Loucy (cell line): ENCODE results near the gene RELT.

ENCODE experiments used
- H2AFZ ChIP-seq: fragments of 200-600 bp; sonication (generic); 2 replicates; pipeline ENCODE4 v1.6.0; 2016; ENCODE audit warnings: antibody characterized with exemption, mild to moderate bottlenecking, low read length, moderate library complexity
- H3F3A ChIP-seq: fragments of 200-600 bp; 2 replicates; pipeline ENCODE4 v1.6.0; 2016; ENCODE audit warnings: antibody characterized with exemption, low read depth, mild to moderate bottlenecking
- H3K27me3 ChIP-seq: fragments of 200-600 bp; sonication (generic); 2 replicates; pipeline ENCODE4 v1.6.1; 2014; ENCODE audit warnings: low read length, mild to moderate bottlenecking; ENCODE audit not compliant: insufficient read depth, poor library complexity, severe bottlenecking
- H3K36me3 ChIP-seq: fragments of 200-600 bp; sonication (generic); 2 replicates; pipeline ENCODE4 v1.6.1; 2016; ENCODE audit warnings: low read length; ENCODE audit not compliant: insufficient read depth
- H3K4me1 ChIP-seq: fragments of 200-600 bp; sonication (generic); 2 replicates; pipeline ENCODE4 v1.5.1; 2014; ENCODE audit warnings: low read length, mild to moderate bottlenecking; ENCODE audit not compliant: insufficient read depth, poor library complexity, severe bottlenecking
- H3K4me2 ChIP-seq: fragments of 200-600 bp; sonication (generic); 2 replicates; pipeline ENCODE4 v1.6.0; 2014; ENCODE audit warnings: antibody characterized with exemption, low read length, low read depth, mild to moderate bottlenecking; ENCODE audit not compliant: poor library complexity, severe bottlenecking
- H3K4me3 ChIP-seq: fragments of 200-600 bp; sonication (generic); 2 replicates; pipeline ENCODE4 v1.5.1; 2014; ENCODE audit warnings: low read length, mild to moderate bottlenecking, mixed read lengths; ENCODE audit not compliant: poor library complexity, severe bottlenecking
- H3K79me2 ChIP-seq: fragments of 200-600 bp; sonication (generic); 2 replicates; pipeline ENCODE4 v1.6.1; 2014; ENCODE audit warnings: low read length; ENCODE audit not compliant: insufficient read depth
- H3K9ac ChIP-seq: fragments of 200-600 bp; sonication (generic); 2 replicates; pipeline ENCODE4 v1.6.0; 2014; ENCODE audit warnings: mild to moderate bottlenecking, low read depth, low read length, moderate library complexity; ENCODE audit not compliant: poor library complexity, severe bottlenecking
- H3K9me2 ChIP-seq: fragments of 200-600 bp; sonication (generic); replicated peaks from 2 replicates; pipeline ENCODE4 v1.6.1; 2016; ENCODE audit warnings: low read depth, low read length, mixed read lengths
- H3K9me3 ChIP-seq: fragments of 200-600 bp; sonication (generic); 2 replicates; pipeline ENCODE4 v1.6.1; 2014; ENCODE audit warnings: mild to moderate bottlenecking, antibody characterized with exemption, low read length, low read depth; ENCODE audit not compliant: insufficient read depth
- H4K20me1 ChIP-seq: fragments of 200-600 bp; sonication (generic); 2 replicates; pipeline ENCODE4 v1.6.0; 2014; ENCODE audit warnings: antibody characterized with exemption, low read length, mild to moderate bottlenecking; ENCODE audit not compliant: insufficient read depth, poor library complexity, severe bottlenecking
- CTCF ChIP-seq: fragments of 200-600 bp; sonication (generic); conservative IDR thresholded peaks from 2 replicates; pipeline ENCODE4 v1.5.1; 2014; ENCODE audit warnings: mild to moderate bottlenecking, antibody characterized with exemption, low read length
- EZH2phosphoT487 ChIP-seq: fragments of 200-600 bp; IDR thresholded peaks from 2 replicates; pipeline ENCODE4 v1.6.1; 2018; ENCODE audit warnings: antibody characterized with exemption, mild to moderate bottlenecking, moderate library complexity, borderline replicate concordance

RELT gene

GRCh38 chr11:73335204-73335923 lies 40.8 kb upstream of the RELT start:
- Histone ChIP-seq H3K4me3 (peak overlapping the region; percentile 29), H3K9me3 (no peaks in the 10 kb centered on the region), H2AFZ (peak overlapping the region; percentile 47; the same call in 1 of the 2 replicates), H3F3A (no peaks in the 10 kb centered on the region), H3K4me2 (peak overlapping the region; percentile 62), H3K9ac (peak overlapping the region; percentile 50), H3K79me2 (no peaks in the 10 kb centered on the region), H3K9me2 (no peaks in the 10 kb centered on the region), H4K20me1 (no peaks in the 10 kb centered on the region), H3K27me3 (no peaks in the 10 kb centered on the region), H3K36me3 (no peaks in the 10 kb centered on the region), H3K4me1 (peaks cover 21% of the 10 kb centered on the region)
- TF ChIP-seq EZH2phosphoT487: no peak
- TF ChIP-seq CTCF: peak; percentile 99

- H4K20me1 ChIP-seq: no peaks in the 10 kb centered on the region
- no peak for TF ChIP-seq CTCF
- no peak for TF ChIP-seq EZH2phosphoT487
- no peak overlapping the region for H3K4me3 ChIP-seq
- H3K4me2 ChIP-seq: no peak overlapping the region
- no peaks in the 10 kb centered on the region for H3K9me3 ChIP-seq
- no peaks in the 10 kb centered on the region for H3K36me3 ChIP-seq
- H3K79me2 ChIP-seq: no peaks in the 10 kb centered on the region
- H3F3A ChIP-seq: no peaks in the 10 kb centered on the region
- no peaks in the 10 kb centered on the region for H3K9me2 ChIP-seq
- no peak overlapping the region for H2AFZ ChIP-seq
- peaks cover 16% of the 10 kb centered on the region for H3K4me1 ChIP-seq
- no peaks in the 10 kb centered on the region for H3K27me3 ChIP-seq
- no peak overlapping the region for H3K9ac ChIP-seq
Observed at GRCh38 chr11:73337846-73338245, 38.4 kb upstream of the RELT start.

GRCh38 chr11:73338279-73338678 lies 37.9 kb upstream of the RELT start:
- TF ChIP-seq CTCF (no peak), EZH2phosphoT487 (no peak)
- H3K9me3 ChIP-seq: no peaks in the 10 kb centered on the region
- H3K9ac ChIP-seq: no peak overlapping the region
- H4K20me1 ChIP-seq: no peaks in the 10 kb centered on the region
- no peak overlapping the region for H3K4me3 ChIP-seq
- no peaks in the 10 kb centered on the region for H3K79me2 ChIP-seq
- H3K9me2 ChIP-seq: no peaks in the 10 kb centered on the region
- peaks cover 16% of the 10 kb centered on the region for H3K4me1 ChIP-seq
- no peaks in the 10 kb centered on the region for H3F3A ChIP-seq
- no peaks in the 10 kb centered on the region for H3K27me3 ChIP-seq
- H3K4me2 ChIP-seq: no peak overlapping the region
- no peak overlapping the region for H2AFZ ChIP-seq
- H3K36me3 ChIP-seq: no peaks in the 10 kb centered on the region
